K562 (cell line): ENCODE data around the gene DEDD. TPM values are rescaled to one million over a fixed set of nuclear protein-coding genes. Genes with fewer than 3 reads are reported as not detected.
A peak's percentile ranks its signal among the peaks of the same experiment; 100 is the strongest.

Experiments
- BCLAF1 ChIP-seq, 2 experiments: fragments of 450-650 bp in 1 of 2; IDR thresholded peaks; 2 replicates each; pipeline ENCODE4 v1.6.1; 2011 to 2017; ENCODE audit warnings: low read depth in 2 of 2, antibody characterized with exemption in 1 of 2, borderline replicate concordance in 1 of 2, low read length in 1 of 2, mild to moderate bottlenecking in 1 of 2, mixed read lengths in 1 of 2; ENCODE audit not compliant: control insufficient read depth in 1 of 2
- BRCA1 ChIP-seq, 2 experiments: fragments of 450-650 bp in 1 of 2; sonication (generic) in 1 of 2; formaldehyde crosslinking in 1 of 2; IDR thresholded peaks; 2 replicates each; pipeline versions ENCODE4 v1.5.0 to v1.6.1; 2017 to 2020; ENCODE audit warnings: mild to moderate bottlenecking in 1 of 2, missing genetic modification reagents in 1 of 2
- CCNT2 ChIP-seq: IDR thresholded peaks from 2 replicates; pipeline ENCODE4 v1.6.1; 2011; ENCODE audit warnings: borderline replicate concordance, low read depth, mild to moderate bottlenecking, moderate library complexity, mixed read lengths, low read length; ENCODE audit not compliant: insufficient read length; ENCODE audit errors: extremely low read depth
- E2F6 ChIP-seq, 2 experiments: IDR thresholded peaks; 2 replicates each; pipeline ENCODE4 v1.6.1; 2011; ENCODE audit warnings: borderline replicate concordance in 1 of 2, control low read depth in 1 of 2, low read depth in 1 of 2, low read length in 1 of 2, mild to moderate bottlenecking in 1 of 2, mixed read lengths in 1 of 2, moderate library complexity in 1 of 2; ENCODE audit not compliant: insufficient read depth in 1 of 2, insufficient read length in 1 of 2, poor library complexity in 1 of 2, severe bottlenecking in 1 of 2; ENCODE audit errors: extremely low read depth in 1 of 2
- MGA ChIP-seq: fragments of 450-650 bp; IDR thresholded peaks from 2 replicates; pipeline ENCODE4 v1.6.1; 2016; ENCODE audit warnings: mild to moderate bottlenecking, moderate library complexity
- POU5F1 ChIP-seq: fragments of 150-350 bp; IDR thresholded peaks from 2 replicates; pipeline ENCODE4 v1.6.1; 2014; ENCODE audit warnings: borderline replicate concordance, low read length, low read depth, mild to moderate bottlenecking; ENCODE audit not compliant: partially characterized antibody
- YBX1 ChIP-seq: fragments of 450-650 bp; IDR thresholded peaks from 2 replicates; pipeline ENCODE4 v1.7.1; 2016; ENCODE audit warnings: mild to moderate bottlenecking
- ZBTB1 ChIP-seq: sonication (generic); formaldehyde crosslinking; IDR thresholded peaks from 2 replicates; pipeline ENCODE4 v1.8.1; 2023; ENCODE audit warnings: missing genetic modification reagents, low read depth, mild to moderate bottlenecking, borderline replicate concordance
- polyA plus RNA-seq, 8 experiments: library from polyadenylated mRNA; depleted of rRNA in 4 of 8; stranded (reverse) in 5 of 8; unstranded in 3 of 8; fragments of >200 nt; fragmentation: Nextera tagmentation in 2 of 8; fragmentation: Illumina TruSeq in 1 of 8; extraction: Ambion mirVana in 2 of 8; extraction: Trizol in 1 of 8; gene quantifications; 2 replicates each; pipeline versions ENCODE4 v1.2.1 to v1.2.3, GENCODE V29; 2011 to 2014; ENCODE audit warnings: inconsistent platforms in 1 of 8, missing spikeins in 1 of 8
- total RNA-seq, 7 experiments: library from RNA; depleted of rRNA in 6 of 7; stranded (reverse); fragments of >200 nt in 6 of 7; fragmentation: Illumina TruSeq in 2 of 7; extraction: Trizol in 2 of 7; gene quantifications; 2 replicates each; pipeline versions ENCODE4 v1.2.1 to v1.2.3, GENCODE V29; 2011 to 2021; ENCODE audit warnings: low replicate concordance in 1 of 7

Gene DEDD
- total and polyA plus RNA-seq, 9 of the 15 experiments (the other 6 are each of a cell fraction or from before 2014, with no cell fraction given) = 11.6 to 41.0 (median 16.8) TPM

- TF ChIP-seq E2F6 (IDR thresholded peaks at IDR 0.05; ENCODE audit: borderline replicate concordance in 1 of 2, extremely low read depth in 1 of 2, insufficient read depth in 1 of 2, insufficient read length in 1 of 2, low read depth in 1 of 2, low read length in 1 of 2, poor library complexity in 1 of 2, severe bottlenecking in 1 of 2) = peak in 1 of 2 experiments; percentile 91
- no peak; the same call in none of the 2 replicates for TF ChIP-seq MGA
- 0 out of 4 replicates have a peak, but pooled peaks of 1 of the 2 experiments have one; percentile 4 for TF ChIP-seq BCLAF1 (IDR thresholded peaks at IDR 0.05; ENCODE audit: borderline replicate concordance in 1 of 2, control insufficient read depth in 1 of 2, low read depth in 2 of 2, low read length in 1 of 2)
- TF ChIP-seq CCNT2 = no peak
- no peak for TF ChIP-seq YBX1
- no peak for TF ChIP-seq ZBTB1 (CRISPR knock-in tag)
- TF ChIP-seq BRCA1 (IDR thresholded peaks at IDR 0.05) = no peak
- TF ChIP-seq BRCA1 (CRISPR knock-in tag; IDR thresholded peaks at IDR 0.05) = no peak
- TF ChIP-seq POU5F1 = no peak
Observed at GRCh38 chr1:161166669-161167548, 34.4 kb upstream of the DEDD start (continued).
